Measurements from ENCODE around the gene DNTT. TPM values are rescaled to one million over a fixed set of nuclear protein-coding genes. Genes with fewer than 3 reads are reported as not detected.

Gene DNTT
- total and polyA plus RNA-seq, 9 of the 15 experiments (the other 6 are each of a cell fraction or from before 2014, with no cell fraction given) = not detected

DNA sequence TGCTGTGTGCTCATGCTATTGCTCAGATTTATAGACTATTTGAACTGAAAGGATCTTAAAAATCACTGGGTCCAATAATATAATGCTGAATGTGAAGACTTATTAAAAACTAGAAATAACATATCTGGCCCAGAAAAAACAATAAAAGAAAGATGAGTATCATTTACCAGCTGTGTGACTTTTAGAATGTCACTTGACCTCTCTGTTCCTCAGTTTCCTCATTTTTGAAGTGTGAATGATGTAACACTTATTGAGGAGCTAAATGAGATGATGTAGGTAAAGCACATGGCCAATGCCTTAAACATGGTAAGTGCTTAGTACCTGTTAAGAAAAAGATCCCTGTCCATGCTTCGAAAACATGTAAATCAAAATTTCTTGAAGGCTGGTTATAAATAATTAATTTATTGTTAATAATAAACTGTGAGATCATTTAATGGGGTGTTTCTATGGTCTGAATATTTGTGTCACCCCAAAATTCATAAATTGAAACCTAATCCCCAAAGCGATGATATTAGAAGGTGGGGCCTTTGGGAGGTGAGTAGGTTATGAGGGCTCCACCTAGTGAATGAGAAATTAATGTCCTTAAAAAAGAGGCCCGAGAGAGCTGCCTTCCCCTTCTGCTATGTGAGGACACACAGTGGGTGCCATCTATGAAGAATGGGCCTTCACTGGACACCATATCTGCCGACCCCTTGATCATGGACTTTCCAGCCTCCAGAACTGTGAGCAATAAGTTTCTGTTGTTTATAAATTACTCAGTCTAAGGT, 13.0 kb downstream of the DNTT start:
- no TSS peak for BruUV-seq (replicated peaks)
- Histone ChIP-seq H3K9me3 (replicated peaks; ENCODE audit: control insufficient read depth, insufficient read depth, low read depth, low read length) (no peaks in the 10 kb centered on the region), H3K4me3 (no peak overlapping the region), H4K20me1 (replicated peaks; ENCODE audit: control insufficient read depth, insufficient read depth, low read length) (no peaks in the 10 kb centered on the region), H3K4me2 (ENCODE audit: insufficient read depth, low read length) (no peak overlapping the region), H3K27me3 (ENCODE audit: control insufficient read depth in 2 of 2, insufficient read depth in 2 of 2, low read length in 2 of 2) (peaks cover 4 to 13% of the 10 kb centered on the region in 2 experiments; a peak in 3 of 5 replicates), H3K9ac (ENCODE audit: insufficient read depth in 1 of 2, low read depth in 2 of 2, low read length in 2 of 2) (no peak overlapping the region), H3K9me1 (ENCODE audit: control insufficient read depth, insufficient read depth, low read length) (no peaks in the 10 kb centered on the region), H3K36me3 (ENCODE audit: control insufficient read depth, insufficient read depth, low read length) (no peaks in the 10 kb centered on the region), H3K79me2 (ENCODE audit: control insufficient read depth, insufficient read depth, low read length) (no peaks in the 10 kb centered on the region), H2AFZ (ENCODE audit: low read depth, low read length) (no peak overlapping the region), H3K4me1 (replicated peaks in 1 of 2; ENCODE audit: control insufficient read depth in 2 of 2, insufficient read depth in 2 of 2, low read length in 2 of 2) (no peaks in the 10 kb centered on the region), H3K27ac (ENCODE audit: extremely low read depth, low read depth, low read length) (no peak overlapping the region)
- CTCF ChIA-PET (ENCODE audit: low intra/inter-chr PET ratio) = interaction anchor here (1.0 kb wide), 1 partner anchor 300 kb away, joined by 3 read pairs; no protein-coding TSS in a partner anchor
- no peak for FAIRE-seq
- DNase-seq (ENCODE audit: extremely low read depth in 1 of 4, low spot score in 3 of 4) = no peak
- in situ Hi-C loops (cut with MboI) = no loop called here
- POLR2A ChIA-PET = interaction anchor here (1.7 kb wide), 1 partner anchor 11 kb away, joined by 7 read pairs; no protein-coding TSS in a partner anchor
- no peak; the same call in 2 of the 3 replicates for ATAC-seq
- intact Hi-C loops (cut with micrococcal nuclease) = no loop called here
- 4% methylated on average over 4 of the region's 4 CpGs for WGBS (ENCODE audit: insufficient coverage, low coverage, missing lambda C conversion rate)
- TF ChIP-seq POLR2G (IDR thresholded peaks at IDR 0.05; ENCODE audit: low read depth, low read length) (no peak), C11orf30 (IDR thresholded peaks at IDR 0.05; ENCODE audit: low read depth) (no peak), SAFB (IDR thresholded peaks at IDR 0.05; ENCODE audit: borderline replicate concordance, low read depth, low read length) (no peak), PRMT5 (CRISPR knock-in tag; IDR thresholded peaks at IDR 0.05) (no peak), ZNF57 (CRISPR knock-in tag; IDR thresholded peaks at IDR 0.05) (no peak), NFXL1 (CRISPR knock-in tag; IDR thresholded peaks at IDR 0.05) (no peak), ARNT (IDR thresholded peaks at IDR 0.05) (no peak), ZNF444 (CRISPR knock-in tag; IDR thresholded peaks at IDR 0.05) (no peak)
- TF ChIP-seq, protein P1, sequence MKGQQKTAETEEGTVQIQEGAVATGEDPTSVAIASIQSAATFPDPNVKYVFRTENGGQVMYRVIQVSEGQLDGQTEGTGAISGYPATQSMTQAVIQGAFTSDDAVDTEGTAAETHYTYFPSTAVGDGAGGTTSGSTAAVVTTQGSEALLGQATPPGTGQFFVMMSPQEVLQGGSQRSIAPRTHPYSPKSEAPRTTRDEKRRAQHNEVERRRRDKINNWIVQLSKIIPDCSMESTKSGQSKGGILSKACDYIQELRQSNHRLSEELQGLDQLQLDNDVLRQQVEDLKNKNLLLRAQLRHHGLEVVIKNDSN (CRISPR knock-in tag; IDR thresholded peaks at IDR 0.05) = no peak
- TF ChIP-seq, protein P2, sequence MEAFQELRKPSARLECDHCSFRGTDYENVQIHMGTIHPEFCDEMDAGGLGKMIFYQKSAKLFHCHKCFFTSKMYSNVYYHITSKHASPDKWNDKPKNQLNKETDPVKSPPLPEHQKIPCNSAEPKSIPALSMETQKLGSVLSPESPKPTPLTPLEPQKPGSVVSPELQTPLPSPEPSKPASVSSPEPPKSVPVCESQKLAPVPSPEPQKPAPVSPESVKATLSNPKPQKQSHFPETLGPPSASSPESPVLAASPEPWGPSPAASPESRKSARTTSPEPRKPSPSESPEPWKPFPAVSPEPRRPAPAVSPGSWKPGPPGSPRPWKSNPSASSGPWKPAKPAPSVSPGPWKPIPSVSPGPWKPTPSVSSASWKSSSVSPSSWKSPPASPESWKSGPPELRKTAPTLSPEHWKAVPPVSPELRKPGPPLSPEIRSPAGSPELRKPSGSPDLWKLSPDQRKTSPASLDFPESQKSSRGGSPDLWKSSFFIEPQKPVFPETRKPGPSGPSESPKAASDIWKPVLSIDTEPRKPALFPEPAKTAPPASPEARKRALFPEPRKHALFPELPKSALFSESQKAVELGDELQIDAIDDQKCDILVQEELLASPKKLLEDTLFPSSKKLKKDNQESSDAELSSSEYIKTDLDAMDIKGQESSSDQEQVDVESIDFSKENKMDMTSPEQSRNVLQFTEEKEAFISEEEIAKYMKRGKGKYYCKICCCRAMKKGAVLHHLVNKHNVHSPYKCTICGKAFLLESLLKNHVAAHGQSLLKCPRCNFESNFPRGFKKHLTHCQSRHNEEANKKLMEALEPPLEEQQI (IDR thresholded peaks at IDR 0.05) = no peak
- TF ChIP-seq, protein P3, sequence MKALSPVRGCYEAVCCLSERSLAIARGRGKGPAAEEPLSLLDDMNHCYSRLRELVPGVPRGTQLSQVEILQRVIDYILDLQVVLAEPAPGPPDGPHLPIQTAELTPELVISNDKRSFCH (CRISPR knock-in tag; IDR thresholded peaks at IDR 0.05) = no peak
- TF ChIP-seq, protein P3 (tag; IDR thresholded peaks at IDR 0.05) = no peak
- TF ChIP-seq, protein P4, sequence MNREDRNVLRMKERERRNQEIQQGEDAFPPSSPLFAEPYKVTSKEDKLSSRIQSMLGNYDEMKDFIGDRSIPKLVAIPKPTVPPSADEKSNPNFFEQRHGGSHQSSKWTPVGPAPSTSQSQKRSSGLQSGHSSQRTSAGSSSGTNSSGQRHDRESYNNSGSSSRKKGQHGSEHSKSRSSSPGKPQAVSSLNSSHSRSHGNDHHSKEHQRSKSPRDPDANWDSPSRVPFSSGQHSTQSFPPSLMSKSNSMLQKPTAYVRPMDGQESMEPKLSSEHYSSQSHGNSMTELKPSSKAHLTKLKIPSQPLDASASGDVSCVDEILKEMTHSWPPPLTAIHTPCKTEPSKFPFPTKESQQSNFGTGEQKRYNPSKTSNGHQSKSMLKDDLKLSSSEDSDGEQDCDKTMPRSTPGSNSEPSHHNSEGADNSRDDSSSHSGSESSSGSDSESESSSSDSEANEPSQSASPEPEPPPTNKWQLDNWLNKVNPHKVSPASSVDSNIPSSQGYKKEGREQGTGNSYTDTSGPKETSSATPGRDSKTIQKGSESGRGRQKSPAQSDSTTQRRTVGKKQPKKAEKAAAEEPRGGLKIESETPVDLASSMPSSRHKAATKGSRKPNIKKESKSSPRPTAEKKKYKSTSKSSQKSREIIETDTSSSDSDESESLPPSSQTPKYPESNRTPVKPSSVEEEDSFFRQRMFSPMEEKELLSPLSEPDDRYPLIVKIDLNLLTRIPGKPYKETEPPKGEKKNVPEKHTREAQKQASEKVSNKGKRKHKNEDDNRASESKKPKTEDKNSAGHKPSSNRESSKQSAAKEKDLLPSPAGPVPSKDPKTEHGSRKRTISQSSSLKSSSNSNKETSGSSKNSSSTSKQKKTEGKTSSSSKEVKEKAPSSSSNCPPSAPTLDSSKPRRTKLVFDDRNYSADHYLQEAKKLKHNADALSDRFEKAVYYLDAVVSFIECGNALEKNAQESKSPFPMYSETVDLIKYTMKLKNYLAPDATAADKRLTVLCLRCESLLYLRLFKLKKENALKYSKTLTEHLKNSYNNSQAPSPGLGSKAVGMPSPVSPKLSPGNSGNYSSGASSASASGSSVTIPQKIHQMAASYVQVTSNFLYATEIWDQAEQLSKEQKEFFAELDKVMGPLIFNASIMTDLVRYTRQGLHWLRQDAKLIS (CRISPR knock-in tag; IDR thresholded peaks at IDR 0.05) = no peak

Measured in K562 (cell line).